ENCODE results near the gene TAF4. TPM values are rescaled to one million over a fixed set of nuclear protein-coding genes. Genes with fewer than 3 reads are reported as not detected.

TAF4 gene
- total and polyA plus RNA-seq, 3 donors from 2014 or later, result 30.7 to 111 (median 107) TPM

DNA sequence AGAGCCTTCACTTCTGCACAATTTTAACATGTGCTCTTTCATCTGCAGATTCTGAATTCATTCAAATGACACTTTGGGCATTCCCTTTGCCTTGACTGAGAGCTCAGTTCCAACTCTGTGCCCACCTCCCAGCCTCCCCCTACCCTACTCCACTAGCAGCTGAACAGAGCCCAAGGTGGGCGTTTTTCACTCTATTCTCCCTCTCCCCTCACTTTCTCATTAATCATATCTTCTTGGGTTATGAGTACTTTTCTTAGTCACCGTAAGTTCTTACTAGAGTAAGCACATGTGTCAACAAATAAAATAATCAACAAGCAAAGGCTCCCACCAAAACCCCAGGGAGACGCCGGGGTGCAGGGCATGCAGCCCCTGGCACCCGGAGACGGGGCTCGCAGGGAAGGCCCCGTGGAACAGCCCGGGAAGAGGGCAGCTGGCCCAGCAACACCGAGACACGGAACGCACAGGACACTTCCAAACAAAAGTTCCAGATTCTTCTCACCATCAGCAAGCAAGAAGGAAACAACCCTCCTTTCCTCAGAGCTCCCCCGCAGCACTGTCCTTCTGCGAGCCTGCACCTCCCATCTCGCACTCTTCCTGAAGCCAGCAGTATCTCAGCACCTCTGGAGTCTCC lies 34.1 kb downstream of the TAF4 start:
- Histone ChIP-seq H3K4me3 (no peak overlapping the region), H3K4me1 (peaks cover 27% of the 10 kb centered on the region), H3K27ac (peak overlapping the region in 1 of 2 donors; percentile 36), H3K27me3 (no peaks in the 10 kb centered on the region), H3K9me3 (no peaks in the 10 kb centered on the region), H3K36me3 (ENCODE audit: low read depth, missing control alignments) (no peaks in the 10 kb centered on the region)
- no peak for TF ChIP-seq POLR2A (IDR thresholded peaks at IDR 0.05)
- TF ChIP-seq, protein P1, sequence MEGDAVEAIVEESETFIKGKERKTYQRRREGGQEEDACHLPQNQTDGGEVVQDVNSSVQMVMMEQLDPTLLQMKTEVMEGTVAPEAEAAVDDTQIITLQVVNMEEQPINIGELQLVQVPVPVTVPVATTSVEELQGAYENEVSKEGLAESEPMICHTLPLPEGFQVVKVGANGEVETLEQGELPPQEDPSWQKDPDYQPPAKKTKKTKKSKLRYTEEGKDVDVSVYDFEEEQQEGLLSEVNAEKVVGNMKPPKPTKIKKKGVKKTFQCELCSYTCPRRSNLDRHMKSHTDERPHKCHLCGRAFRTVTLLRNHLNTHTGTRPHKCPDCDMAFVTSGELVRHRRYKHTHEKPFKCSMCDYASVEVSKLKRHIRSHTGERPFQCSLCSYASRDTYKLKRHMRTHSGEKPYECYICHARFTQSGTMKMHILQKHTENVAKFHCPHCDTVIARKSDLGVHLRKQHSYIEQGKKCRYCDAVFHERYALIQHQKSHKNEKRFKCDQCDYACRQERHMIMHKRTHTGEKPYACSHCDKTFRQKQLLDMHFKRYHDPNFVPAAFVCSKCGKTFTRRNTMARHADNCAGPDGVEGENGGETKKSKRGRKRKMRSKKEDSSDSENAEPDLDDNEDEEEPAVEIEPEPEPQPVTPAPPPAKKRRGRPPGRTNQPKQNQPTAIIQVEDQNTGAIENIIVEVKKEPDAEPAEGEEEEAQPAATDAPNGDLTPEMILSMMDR (IDR thresholded peaks at IDR 0.05), result no peak
- 76 to 78% methylated on average over 15 of the region's 15 CpGs for WGBS, 2 donors
- intact Hi-C loops (cut with DNase I; ENCODE audit: low total_unique reads), result no loop called here
- DNase-seq, result no peak

DNA sequence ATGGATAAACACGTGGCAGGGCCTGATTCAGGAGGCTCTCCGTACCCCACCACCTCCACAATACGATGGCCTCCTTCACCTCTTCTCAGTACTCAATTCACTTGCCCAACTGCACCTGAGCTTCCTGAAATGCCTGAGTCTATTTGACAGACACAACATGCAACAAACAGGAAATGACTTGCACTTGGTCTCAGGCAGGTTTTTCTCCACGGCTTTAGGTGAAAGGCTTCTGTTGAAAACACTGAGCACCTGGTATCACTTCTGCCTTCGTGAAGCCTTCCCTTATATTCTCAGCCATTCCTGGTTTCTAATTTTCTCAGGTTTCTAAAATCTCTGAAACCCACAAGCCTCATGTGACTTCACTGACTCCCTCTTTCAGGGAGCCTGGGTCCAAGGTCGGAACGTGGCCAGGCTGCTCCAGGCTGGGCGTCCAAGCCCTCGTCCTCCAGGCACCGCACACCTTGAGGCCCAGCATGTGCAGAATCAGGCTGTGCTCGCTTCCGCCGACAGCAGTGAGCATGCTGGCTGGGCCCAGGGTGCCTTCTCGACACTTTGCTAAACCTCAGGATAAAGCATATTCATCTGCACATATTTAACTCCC lies 34.7 kb downstream of the TAF4 start:
- H3K9me3 ChIP-seq, result no peaks in the 10 kb centered on the region
- no peak overlapping the region for H3K4me3 ChIP-seq
- no peaks in the 10 kb centered on the region for H3K36me3 ChIP-seq (ENCODE audit: low read depth, missing control alignments)
- H3K4me1 ChIP-seq, result peaks cover 33% of the 10 kb centered on the region
- TF ChIP-seq, protein P1 (IDR thresholded peaks at IDR 0.05), result no peak
- no peak for TF ChIP-seq POLR2A (IDR thresholded peaks at IDR 0.05)
- 66 to 73% methylated on average over 14 of the region's 14 CpGs for WGBS, 2 donors
- no peaks in the 10 kb centered on the region for H3K27me3 ChIP-seq
- no peak for DNase-seq
- H3K27ac ChIP-seq, result no peak overlapping the region
- intact Hi-C loops (cut with DNase I; ENCODE audit: low total_unique reads), result no loop called here

DNA sequence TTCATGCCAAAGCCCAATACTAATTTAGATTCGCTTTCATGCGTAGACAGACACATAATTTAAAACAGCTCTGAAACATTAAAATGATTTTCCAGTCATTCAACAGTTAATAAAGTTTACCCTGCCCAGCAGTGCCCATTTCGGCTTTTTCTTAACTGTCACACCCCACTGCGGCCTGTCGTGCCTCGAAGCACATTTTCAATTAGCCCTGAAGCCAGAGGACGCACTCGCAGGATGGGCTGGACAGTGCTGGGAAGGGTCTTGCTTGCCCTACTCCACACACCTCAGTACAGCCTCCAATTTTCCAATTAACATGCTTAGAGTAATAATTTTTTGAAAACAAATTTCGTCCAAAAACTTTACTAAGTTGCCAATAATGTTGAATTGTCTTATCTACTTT lies 35.3 kb downstream of the TAF4 start:
- Histone ChIP-seq H3K4me1 (peaks cover 38% of the 10 kb centered on the region), H3K9me3 (no peaks in the 10 kb centered on the region), H3K36me3 (ENCODE audit: low read depth, missing control alignments) (no peaks in the 10 kb centered on the region), H3K27me3 (no peaks in the 10 kb centered on the region), H3K27ac (no peak overlapping the region), H3K4me3 (no peak overlapping the region)
- intact Hi-C loops (cut with DNase I; ENCODE audit: low total_unique reads), result no loop called here
- no peak for TF ChIP-seq POLR2A (IDR thresholded peaks at IDR 0.05)
- TF ChIP-seq, protein P1 (IDR thresholded peaks at IDR 0.05), result no peak
- 69 to 84% methylated on average over 8 to 9 of the region's 9 CpGs for WGBS, 2 donors
- DNase-seq, result no peak

DNA sequence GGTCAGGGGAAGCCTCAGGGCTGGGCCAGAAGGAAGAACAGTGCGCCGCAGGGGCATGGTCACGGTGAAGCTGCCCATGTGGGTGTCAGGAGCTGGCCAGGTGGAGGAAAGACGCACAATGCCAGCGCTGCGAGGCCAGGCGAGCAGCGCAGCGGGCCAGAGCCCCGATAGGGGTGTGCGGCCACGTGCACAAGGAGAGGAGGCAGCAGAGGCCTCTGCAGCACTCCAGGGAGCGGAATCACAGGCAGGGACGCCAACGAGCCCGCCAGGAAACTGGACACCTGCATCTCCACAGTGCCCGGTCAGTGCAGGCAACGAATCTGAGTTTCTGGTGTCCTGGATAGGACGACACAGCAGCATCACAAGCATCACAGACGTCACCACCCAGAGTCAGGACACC lies 35.7 kb downstream of the TAF4 start:
- Histone ChIP-seq H3K36me3 (ENCODE audit: low read depth, missing control alignments) (no peaks in the 10 kb centered on the region), H3K9me3 (no peaks in the 10 kb centered on the region), H3K27me3 (no peaks in the 10 kb centered on the region), H3K27ac (no peak overlapping the region), H3K4me1 (peaks cover 42% of the 10 kb centered on the region), H3K4me3 (no peak overlapping the region)
- intact Hi-C loops (cut with DNase I; ENCODE audit: low total_unique reads), result no loop called here
- TF ChIP-seq, protein P1 (IDR thresholded peaks at IDR 0.05), result no peak
- no peak for TF ChIP-seq POLR2A (IDR thresholded peaks at IDR 0.05)
- WGBS, 2 donors, result 86 to 89% methylated on average over 4 to 20 of the region's 20 CpGs
- no peak for DNase-seq

DNA sequence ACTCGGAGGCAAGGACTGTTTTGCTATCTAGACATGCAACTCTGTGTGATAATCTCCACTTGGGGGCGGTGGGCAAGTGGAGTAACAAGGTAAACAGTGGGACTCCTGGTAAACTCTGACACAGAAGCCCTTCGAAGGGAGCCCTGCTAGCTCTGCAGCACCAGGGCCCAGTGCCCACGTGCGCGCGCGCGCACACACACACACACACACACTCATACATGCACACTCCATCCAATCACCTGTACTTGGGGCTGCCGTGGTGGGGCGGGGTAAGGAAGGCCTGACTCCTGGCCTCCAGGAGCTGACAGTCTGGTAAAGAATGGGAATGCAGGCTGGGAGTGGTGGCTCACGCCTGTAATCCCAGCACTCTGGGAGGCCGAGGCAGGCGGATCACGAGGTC lies 36.4 kb downstream of the TAF4 start:
- intact Hi-C loops (cut with DNase I; ENCODE audit: low total_unique reads), result no loop called here
- Histone ChIP-seq H3K4me3 (no peak overlapping the region), H3K9me3 (no peaks in the 10 kb centered on the region), H3K27me3 (no peaks in the 10 kb centered on the region), H3K27ac (no peak overlapping the region), H3K4me1 (peaks cover 43% of the 10 kb centered on the region), H3K36me3 (ENCODE audit: low read depth, missing control alignments) (no peaks in the 10 kb centered on the region)
- no peak for DNase-seq
- TF ChIP-seq POLR2A (IDR thresholded peaks at IDR 0.05), result no peak
- TF ChIP-seq, protein P1 (IDR thresholded peaks at IDR 0.05), result no peak
- WGBS, 2 donors, result 87 to 92% methylated on average over 13 to 15 of the region's 15 CpGs

Measured in testis (tissue), 3 donors.